Measurements from ENCODE around the gene GDF15.
"Not testable (repeated sequence)": the region's sequence is repeated elsewhere in the genome, so short reads cannot be mapped to it uniquely, and the experiment has no call there.

GDF15 gene

DNA sequence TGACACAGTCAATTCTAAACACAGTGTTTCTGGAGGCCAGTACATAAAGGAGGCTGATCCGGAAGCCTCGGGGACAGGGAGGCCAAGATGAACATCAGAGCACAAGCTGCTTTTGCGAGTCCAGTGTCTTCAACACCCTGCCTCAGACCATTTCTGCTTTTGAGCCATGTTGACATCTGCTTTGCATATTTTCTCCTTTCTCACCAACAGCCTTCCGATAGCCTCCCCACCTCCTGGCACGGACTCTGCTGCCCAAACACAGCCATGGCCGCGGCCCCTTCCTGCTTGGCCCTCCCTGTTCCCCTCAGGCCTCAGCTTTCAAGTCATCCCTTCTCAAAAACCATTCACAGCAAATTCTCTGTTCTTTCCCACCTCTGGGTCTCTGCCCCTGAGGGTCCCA, 7.9 kb downstream of the GDF15 start:
- DNase-seq, result no peak

DNA sequence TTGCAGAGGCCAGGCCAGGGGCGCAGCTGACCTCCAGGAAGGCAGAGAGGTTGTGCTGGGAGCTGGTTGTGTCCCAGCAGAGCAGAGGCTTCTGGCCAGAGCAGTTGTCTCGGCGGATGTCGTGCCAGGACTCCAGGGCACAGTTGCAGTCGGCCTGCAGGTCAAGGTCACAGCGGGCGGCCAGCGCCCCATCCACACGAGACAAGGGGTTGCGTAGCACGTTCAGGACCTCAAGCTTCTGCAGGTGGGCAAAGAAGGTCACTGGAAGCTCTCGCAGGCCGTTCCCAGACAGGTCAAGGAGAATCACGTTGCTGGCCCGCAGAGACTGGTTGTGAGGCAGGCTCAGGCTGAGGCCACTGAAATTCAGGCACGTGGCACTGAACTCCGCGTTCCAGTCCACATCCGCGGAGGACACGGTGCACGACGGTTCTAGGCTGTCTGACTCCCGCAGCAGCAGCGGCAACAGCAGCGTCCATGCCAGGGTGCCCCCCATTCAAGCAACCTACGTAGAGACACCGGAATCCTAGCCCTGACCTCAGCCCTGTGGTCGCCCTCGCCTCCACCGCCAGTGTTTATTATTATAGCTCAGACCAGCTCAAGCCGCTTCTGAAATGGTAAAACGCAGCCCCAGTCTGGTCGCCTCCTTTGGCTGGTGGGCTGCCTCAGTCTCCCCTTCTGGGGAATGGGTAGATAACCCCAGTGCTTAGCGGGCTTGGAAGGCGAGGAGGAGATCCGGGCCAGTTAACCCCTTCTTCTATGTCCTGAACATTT, 10.7 kb downstream of the GDF15 start:
- no peak for DNase-seq

DNA sequence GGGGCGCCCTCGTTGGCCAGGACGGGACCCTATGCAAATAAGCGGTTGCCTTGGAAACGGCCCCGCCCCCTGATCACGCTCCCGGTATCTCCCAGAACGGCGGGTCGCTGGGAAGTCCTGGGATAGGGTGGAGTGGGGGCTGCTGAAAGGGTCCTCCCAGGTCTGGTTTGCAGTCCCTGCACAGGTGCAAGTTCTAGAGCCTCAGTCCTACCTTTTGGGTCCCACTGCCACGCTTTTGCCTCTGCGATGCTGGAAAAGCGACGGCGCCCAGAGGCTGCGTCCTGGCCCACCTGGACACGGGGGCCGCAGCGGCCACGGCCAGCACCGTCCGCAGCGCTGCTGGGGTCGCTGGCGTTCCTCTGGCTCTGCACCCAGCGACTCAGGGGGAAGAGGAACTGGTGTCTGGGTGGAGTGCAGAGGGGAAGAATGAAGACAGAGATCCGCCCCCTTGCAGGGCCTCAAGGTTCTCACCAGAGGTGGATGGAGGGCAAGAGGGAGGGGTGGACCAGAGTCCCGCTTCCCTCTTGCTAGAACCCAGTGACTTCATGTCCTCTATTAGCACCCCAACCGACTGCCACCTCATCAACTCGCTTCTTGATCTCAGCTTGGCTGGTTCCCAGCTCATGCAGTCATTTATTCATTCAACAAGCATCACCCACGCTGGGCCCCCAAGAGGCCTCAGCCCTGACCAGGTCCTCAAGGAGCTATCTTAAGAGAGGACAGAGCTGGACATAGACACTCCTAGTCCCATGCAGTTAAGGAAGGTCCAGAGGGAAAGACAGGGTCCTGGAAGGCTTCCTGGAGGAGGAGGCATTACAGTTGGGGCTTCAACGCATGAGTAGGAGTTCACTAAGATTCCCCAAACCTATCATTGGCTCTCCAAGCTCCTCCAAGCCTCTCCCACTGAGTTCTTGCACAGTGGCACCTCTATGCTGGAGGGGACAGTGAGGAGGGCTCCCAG, 11.6 kb downstream of the GDF15 start, which contains the start of gene LRRC25:
LRRC25 (minus strand) TSS at position 381 of the 961 bp plus-strand sequence. CDS start 659 bp downstream, outside the sequence.
- DNase-seq, result no peak

DNA sequence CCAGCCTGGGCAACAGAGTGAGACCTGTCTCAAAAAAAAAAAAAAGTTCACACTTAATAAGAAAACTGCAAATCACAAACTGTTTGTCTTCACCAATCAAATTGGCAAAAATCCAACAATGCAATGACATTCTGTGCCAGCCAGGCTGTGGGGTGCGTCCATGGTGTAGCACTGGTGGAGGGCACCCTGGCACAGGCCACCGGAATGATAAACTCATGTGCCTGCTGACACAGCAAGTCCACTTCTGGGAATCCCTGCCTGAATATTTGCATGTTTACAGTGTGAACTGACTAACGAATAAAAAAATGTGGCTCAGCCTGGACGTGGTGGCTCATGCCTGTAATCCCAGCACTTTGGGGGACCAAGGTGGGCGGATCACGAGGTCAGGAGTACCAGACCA, 13.1 kb downstream of the GDF15 start:
- DNase-seq, result no peak

DNA sequence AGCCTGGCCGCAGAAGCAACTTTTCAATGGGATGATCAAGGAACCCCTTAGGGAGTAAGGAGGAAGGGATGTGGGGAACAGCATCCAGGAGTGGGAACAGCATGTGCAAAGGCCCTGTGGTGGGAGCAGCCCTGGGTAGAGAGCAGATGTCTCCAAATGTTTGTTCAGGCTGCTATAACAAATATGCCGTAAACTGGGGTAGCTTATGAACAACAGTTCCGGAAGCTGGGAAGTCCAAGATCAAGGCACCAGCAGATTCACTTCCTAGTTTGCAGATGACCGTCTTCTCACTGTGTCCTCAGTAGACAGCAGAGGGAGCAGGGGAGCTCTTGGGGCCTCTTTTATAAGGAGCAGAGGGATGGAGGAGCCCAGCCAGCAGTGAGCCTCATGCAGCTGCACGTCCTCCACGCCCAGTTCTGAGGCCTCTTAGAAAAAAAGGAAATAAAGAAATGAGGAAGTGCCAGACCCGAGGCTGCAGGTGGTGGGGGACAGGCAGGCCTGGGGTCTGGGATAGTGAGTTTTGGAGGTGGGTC, 15.7 kb downstream of the GDF15 start:
- DNase-seq, result no peak

DNA sequence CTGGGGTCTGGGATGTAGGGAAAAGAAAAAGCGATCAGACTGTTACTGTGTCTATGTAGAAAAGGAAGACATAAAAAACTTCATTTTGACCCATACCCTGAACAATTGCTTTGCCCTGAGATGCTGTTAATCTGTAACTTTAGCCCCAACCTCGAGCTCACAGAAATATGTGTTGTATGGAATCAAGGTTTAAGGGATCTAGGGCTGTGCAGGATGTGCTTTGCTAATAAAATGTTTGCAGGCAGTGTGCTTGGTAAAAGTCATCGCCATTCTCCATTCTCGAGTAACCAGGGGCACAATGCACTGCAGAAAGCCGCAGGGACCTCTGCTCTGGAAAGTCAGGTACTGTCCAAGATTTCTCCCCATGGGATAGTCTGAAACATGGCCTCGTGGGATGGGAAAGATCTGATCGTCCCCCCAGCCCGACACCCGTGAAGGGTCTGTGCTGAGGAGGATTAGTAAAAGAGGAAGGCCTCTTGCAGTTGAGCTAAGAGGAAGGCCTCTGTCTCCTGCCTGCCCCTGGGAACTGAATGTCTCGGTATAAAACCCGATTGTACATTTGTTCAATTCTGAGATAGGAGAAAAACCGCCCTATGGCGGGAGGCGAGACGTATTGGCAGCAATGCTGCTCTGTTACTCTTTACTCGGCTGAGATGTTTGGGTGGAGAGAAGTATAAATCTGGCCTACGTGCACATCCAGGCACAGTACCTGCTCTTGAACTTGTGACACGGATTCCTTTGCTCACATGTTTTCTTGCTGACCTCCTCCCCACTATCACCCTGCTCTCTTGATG, 16.7 kb downstream of the GDF15 start:
- not testable (repeated sequence) for DNase-seq

DNA sequence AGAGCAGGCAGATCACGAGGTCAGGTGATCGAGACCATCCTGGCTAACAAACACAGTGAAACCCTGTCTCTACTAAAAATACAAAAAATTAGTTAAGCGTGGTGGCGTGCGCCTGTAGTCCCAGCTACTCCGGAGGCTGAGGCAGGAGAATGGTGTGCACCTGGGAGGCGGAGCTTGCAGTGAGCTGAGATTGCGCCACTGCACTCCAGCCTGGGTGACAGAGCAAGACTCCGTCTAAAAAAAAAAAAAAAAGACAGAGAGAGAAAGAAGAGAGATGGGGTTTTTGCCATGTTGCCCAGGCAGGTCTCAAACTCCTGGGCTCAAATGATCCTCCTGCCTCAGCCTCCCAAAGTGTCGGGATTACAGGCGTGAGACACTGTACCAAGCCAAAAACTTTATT, 19.8 kb downstream of the GDF15 start:
- not testable (repeated sequence) for DNase-seq

DNA sequence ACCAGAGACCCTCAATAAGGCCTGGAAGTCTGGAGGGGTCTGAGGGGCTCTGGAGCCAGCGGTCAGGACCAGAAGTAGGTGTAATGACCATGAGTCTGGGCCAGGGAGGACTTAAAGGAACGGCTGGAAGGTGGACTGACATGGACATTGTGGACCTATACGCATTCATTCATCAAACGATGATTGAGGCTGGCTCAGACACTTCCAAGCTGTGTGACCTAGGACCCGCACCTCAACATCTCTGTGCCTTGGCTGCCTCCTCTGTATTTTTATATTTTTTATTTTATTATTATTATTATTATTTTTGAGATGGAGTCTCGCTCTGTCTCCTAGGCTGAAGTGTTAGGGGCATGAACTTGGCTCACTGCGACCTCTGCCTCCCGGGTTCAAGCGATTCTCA, 20.8 kb downstream of the GDF15 start:
- DNase-seq, result no peak

DNA sequence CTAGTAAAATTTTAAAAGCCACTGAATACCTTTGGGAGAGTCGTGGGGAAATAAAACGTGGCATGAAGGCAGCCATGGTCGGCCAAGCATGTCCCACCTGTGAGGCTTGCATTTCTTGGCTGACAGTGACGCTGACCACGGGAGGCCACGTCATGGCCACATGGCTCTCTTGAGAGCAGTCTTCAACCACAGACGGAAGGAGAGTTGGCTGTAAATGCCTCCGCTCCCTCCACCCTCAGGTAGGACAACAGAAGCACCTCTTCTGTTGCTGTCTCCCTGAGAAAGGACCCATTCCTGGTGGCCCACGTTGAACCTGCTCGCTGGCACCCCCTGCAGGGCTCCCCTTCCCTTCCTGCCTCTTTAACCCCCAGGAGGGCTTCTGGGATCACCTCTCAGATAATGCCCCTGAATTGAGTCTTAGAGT, 22.1 kb downstream of the GDF15 start:
- DNase-seq, result no peak

DNA sequence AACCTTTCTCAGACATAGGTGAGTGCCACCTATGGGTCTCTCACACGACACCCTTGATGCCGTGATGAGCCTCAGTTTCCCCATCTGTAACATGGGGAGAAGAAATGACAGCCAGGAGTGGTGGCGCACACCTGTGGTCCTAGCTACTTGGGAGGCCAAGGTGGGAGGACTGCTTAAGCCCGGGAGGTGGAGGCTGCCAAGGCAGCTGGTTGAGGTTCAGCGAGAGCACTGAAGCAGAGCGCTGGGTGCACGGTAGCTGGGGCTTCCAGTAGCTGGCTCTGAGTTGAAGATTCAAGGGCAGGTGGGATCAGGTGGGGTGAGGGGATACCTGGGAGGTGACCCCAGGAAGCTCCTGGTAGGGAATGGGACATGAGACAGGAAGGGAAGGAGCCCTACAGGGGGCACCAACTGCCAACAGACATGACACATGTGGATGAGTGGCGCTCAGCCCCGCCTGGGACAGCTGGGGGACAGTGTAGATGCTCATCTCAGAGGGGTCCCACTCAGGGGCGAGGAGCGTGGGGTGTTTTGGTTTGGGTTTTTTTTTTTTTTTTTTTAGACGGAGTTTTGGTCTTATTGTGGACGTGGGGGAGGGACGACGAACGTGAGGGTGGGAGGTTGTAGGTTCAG, 26.8 kb downstream of the GDF15 start:
- DNase-seq, result no peak

DNA sequence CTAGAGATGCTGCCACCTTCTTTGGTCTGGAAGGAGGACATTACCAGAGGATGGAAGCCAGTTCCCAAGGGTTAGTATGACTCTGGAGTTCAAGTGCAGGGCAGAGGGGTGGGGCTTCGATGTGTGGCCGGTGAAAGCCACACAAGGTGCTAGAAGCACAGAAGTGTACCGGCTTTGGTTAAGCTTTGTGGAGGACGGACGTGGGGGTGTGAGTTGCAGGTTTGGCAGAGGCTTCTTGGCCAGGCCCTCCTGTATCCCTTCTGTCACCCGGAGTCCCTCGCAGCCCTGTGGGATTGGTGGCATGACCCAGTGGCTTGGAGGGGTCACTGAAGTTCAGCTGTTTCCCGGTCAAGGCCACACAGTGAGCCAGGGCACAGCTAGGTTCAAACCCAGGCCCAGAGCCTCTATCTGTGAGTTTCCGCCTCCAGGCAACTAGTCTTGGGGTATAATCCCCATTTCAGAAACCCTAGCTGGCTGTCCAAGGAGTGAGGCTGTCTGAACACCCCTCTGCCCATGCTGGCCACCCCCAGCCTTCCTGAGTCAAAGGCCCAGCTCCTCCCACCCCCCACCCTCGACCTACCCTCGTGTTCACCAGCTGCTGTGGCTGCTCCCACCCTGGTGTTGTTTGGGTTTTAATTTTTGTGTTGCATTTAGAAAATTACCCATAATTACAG, 28.7 kb downstream of the GDF15 start:
- no peak for DNase-seq

DNA sequence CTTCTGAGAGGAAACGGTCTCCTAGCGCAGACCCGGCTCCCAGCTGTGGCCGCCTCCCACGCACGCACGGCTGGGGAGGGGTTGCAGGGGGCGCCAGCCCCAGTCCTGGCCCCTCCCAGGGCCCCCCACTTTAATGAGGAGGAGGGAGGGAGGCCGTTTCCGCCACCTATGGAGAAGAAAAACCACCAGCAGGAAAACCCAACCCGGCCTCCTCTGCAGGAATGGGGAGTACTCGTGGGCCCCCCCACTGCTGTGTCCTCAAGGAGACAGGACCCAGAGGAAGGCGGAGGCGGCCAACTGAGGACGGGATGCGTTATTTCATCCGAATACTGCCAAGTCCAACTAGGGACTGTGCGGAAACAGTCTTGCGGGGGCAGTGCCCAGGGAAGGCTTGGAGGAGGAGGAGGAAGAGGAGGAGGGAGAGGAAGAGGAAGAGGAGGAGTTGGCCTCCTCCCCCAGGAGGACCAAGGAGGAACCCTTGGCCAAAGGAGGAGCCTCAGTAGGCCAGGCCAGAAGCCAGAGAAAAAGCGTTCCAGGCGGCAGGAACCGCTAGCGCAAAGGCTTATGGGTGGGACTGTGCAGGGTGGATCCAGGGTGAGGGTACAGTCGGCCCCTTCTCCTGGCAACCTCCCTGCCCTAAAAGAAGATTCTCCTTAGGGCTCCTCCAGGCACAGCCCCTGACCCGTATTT, 29.4 kb downstream of the GDF15 start:
- no peak for DNase-seq

DNA sequence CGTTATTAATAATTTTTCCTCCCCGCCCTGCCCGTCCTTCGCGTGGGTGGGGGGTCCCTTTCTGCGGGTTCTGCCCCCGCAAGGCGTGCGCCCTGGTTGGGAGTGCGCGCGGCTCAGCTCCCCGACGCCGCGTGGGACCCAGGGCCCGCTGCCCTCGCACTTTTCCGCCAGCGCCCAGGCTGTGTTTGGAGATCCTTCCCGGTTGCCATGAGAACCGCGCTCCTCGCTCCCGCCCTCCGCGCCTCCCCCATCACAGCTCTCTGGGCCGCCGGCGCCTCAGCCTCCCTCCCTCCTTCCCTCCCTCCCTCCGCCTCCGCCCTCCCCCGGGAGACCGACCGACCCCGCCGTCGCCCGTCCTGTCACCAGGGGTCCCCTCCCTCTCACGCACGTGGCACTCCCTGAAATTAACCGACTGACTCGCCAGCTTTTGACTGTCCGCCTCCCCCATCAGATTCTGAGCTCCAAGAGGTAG, 30.9 kb downstream of the GDF15 start:
- no peak for DNase-seq

DNA sequence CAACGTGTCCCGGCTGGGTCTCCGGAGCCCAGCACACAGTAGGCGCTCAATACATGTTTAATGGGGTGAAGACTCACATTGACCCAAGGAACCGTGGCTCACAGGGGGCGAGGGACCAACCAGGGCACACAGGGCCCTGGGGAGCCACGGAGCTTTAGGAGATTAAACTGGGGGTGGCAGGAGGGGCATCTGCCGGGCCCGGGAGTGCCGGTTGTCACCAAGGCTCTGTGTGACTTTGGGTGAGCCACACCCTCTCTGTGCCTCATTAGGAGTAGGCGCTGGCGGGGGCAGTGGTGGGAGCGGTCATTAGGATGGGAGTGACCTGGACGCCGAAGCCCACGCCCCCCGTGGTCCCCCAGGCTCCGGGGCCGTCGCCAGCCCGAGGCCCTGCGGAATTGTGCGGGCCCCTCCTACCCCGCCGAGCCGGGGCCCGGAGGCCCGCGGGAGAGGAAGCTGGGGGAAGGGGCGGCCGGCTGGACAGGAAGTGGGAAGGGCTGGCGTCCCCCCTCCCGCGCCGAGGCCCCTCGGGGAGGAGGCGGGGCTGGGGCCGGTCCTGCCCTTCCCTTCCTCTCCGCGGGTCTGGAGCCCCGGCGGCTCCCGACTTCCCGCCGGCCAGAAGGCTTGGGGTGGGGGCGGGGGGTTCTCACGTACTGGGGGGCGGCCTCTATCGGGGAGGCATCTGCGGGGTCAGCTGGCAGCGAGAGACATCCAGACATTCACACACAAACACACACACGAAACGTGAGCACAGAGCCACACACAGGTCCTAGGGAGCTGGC, 31.5 kb downstream of the GDF15 start:
- DNase-seq, result no peak

DNA sequence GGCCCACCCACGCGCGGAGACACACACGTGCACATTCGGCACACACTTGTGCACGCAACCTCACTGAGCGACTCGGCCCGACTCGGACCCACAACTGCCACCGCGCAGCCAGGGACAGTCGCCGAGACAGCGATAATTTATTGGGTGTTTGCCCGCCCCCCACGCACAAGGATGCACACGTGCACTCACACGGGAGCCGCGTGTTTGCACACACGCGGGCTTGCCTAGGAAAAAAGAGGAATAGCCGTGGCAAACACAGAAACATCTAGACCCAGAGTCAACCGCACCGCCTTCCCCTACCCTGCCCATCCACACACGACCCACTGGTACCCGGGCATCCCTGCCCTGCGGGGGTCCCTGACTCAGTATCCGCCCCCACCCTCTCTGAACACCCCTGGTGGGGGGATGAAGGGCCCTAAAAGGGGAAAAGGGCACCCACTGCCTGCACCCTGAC, 32.1 kb downstream of the GDF15 start:
- DNase-seq, result no peak

DNA sequence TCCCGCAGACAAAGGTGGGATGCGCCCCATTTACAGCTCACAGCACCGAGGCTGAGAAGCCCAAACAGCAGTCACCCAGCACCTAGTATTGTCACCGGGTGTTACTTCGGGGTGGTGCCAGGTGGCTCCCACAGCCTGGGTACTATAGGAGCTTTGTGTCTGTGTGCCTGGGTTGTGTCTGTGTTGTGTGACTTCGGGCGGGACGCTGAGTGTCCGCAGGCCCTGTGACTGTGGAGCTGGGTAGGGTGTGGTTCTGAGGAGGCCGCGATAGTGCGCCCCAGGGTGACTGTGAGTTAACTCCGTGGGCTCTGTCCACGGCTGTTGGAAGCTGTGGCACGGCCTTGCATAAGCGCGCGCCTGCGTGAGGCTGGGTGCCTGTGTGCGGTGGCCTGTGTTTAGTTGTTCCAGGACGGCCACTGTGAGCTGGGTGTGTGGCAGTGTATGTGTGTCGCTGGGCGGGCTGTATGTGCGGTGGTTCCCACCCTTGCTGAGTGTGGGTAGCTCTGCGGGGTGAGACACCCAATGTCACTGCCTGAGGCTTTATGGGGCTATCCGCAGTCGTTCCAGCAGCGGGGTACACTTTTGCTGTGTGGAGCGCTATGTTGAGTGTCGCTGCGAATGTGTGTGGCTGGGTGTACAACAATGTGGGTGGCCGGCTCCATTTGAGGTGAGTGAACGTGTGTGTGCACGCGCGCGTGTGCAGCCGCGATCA, 32.7 kb downstream of the GDF15 start:
- no peak for DNase-seq

DNA sequence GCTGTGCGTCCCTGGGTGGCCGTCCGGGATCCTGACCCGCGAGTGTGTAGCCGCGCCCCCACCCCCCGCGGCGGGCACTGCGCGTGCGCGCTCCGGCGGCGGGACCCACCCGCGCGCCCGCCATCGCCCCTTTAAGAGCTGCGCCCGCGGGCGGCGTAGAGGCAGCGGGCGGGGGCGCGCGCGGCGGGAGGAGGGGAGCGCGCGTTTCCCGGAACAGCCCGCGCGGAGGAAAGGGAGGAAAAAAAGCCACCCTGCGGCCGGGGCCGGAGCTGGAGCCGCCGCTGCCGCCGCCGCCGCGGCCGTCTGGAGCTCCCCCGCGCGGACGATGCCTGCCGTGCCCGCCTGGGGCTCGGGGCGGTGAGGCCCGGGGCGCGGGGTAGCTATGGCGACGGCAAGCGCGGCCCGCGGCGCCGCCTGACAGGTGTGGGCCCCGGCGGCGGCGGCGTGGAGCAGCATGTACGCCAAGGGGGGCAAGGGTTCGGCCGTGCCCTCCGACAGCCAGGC, 33.3 kb downstream of the GDF15 start, which contains the start of gene SSBP4:
SSBP4 (plus strand) TSS at position 204 of the 504 bp plus-strand sequence; CDS start at position 455, 251 bp downstream.
- peak; percentile 51 for DNase-seq

DNA sequence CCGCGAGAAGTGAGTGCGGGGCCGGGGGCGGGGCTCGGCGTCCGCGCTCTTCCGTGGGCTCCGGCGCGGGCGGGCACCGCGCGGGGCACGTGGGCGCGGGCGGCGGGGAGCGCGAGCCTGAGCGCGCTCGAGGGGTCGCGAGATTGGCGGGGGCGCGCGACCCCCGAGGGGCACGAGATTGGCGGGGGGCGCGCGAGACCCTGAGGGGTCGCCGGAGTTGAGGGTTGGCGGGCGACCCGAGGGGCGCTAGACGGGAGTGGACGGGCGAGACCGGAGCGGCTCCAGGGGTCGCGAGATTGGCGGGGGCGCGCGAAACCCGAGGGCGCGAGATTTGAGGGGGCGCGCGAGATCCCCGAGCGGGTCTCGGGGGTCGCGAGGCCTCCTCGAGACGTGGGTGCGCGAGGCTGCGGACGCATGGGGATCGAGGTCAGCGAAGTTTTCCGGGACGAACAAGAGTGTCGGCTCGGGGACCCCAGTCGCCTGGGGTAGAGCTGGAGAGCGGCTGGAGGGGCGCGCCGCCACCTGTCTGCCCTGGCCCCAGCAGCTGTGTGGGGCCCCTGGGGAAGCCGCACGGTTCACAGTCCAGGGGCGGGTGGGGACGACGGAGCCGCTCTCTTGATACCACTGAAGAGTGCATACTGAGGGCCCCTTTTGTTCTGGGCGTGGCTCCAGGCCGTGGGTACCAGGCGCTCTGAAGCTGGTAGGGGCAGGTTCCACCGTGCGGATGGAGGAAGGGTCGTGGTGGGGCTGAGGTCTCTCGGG, 33.9 kb downstream of the GDF15 start:
- DNase-seq, result no peak

All from GOT3 (cell line).